Psoas muscle (tissue), 8 donors: ENCODE data around the gene CTSZ. TPM values are rescaled to one million over a fixed set of nuclear protein-coding genes. Genes with fewer than 3 reads are reported as not detected.

ENCODE experiments used
- ATAC-seq, 4 donors: fragments of 200-7000 bp; cut with Tn5 transposase; one replicate each; pipeline ENCODE4 v1.9.1; 2020; ENCODE audit warnings: moderate library complexity in 3 of 4, mild to moderate bottlenecking in 2 of 4
- DNase-seq, 2 donors: peaks; one replicate each; pipeline ENCODE4 v3.0.0-alpha.2; 2020
- H3K27ac ChIP-seq: fragments of 200-600 bp; one replicate; pipeline ENCODE4 v1.8.0; 2022
- H3K27me3 ChIP-seq, 3 donors: fragments of 200-600 bp in 1 of 3; one replicate each; pipeline versions ENCODE4 v1.6.1 to v1.8.0; 2013 to 2022; ENCODE audit warnings: low read length in 2 of 3, mild to moderate bottlenecking in 2 of 3, moderate library complexity in 1 of 3; ENCODE audit not compliant: insufficient read depth in 3 of 3
- H3K36me3 ChIP-seq, 2 donors: fragments of 200-600 bp in 1 of 2; one replicate each; pipeline versions ENCODE4 v1.6.1 to v1.8.0; 2013 to 2022; ENCODE audit warnings: low read depth in 1 of 2, mild to moderate bottlenecking in 1 of 2, moderate library complexity in 1 of 2; ENCODE audit not compliant: insufficient read depth in 1 of 2
- H3K4me1 ChIP-seq: fragments of 200-600 bp; one replicate; pipeline ENCODE4 v1.8.0; 2022
- H3K4me3 ChIP-seq: fragments of 200-600 bp; one replicate; pipeline ENCODE4 v1.8.0; 2022; ENCODE audit warnings: mild to moderate bottlenecking
- H3K9me3 ChIP-seq: fragments of 200-600 bp; one replicate; pipeline ENCODE4 v1.8.0; 2022
- WGBS, 3 donors: extraction: QIAGEN DNeasy Blood & Tissue Kit; methylation state at CpG; one replicate each; pipeline versions ENCODE4 v1.1.6 to v1.1.7; 2013; 5-methylcytosine and 5-hydroxymethylcytosine counted together
- intact Hi-C, 2 donors: fragments of 100-400 bp; cut with DNase I; formaldehyde crosslinking; loops; one replicate each; pipeline versions ENCODE4 v1.11.0 to v1.14.2; 2022
- polyA plus RNA-seq, 3 donors: library from polyadenylated mRNA; stranded (reverse); fragments of 200-250 nt; gene quantifications; one replicate each; pipeline ENCODE4 v1.2.3, GENCODE V29; 2013
- total RNA-seq, 4 donors: library from RNA; stranded (reverse); fragmentation: NEBNext Ultra II Directional in 2 of 4; extraction: Animal tissue kit (Norgen Biotek cat#: 25700) in 2 of 4; gene quantifications; one replicate each; pipeline versions ENCODE4 v1.2.1 to v1.2.4, GENCODE V29; 2021 to 2023
- TF ChIP-seq, protein P1 (sequence below): fragments of 200-600 bp; IDR thresholded peaks from one replicate; pipeline ENCODE4 v1.8.0; 2022; ENCODE audit warnings: antibody characterized with exemption
- donor health status: healthy with polysubstance abuse.
- donor health status: DM: no; HTN: no; CAD: no; lungs with moderate emphysema.
- donor health status: Bipolar disorder and iron deficiency.
- donor health status: healthy.
- donor health status: DM: yes; HTN: yes; CAD: no.
- donor health status: DM: no; HTN: no; CAD: no.
- donor health status: DM: no; HTN: no; CAD: no.
- donor health status: DM: yes; HTN: yes; CAD: no.

CTSZ gene
- total and polyA plus RNA-seq, 7 donors: 38.2 to 50.5 (median 42.4) TPM

DNA sequence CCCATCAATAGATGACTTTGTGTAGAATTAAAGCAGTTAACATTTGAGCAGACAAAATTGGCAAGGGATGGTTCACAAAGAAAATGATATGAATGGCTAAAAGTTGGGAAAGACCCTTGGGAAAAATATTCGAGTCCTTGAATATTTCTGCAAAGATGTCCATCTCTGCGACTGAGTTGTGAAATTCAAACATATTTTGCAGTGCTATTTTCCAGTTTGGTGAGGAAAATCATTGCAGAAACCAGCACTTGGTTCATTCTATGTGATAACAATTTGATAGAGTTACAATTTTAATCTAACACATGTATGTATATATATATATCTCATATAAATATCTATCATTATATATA, 41.6 kb upstream of the CTSZ start:
- DNase-seq (no peak), ATAC-seq (no peak)
- intact Hi-C loops: no loop called here
- Histone ChIP-seq H3K27ac (no peak overlapping the region), H3K27me3 (no peaks in the 10 kb centered on the region), H3K4me1 (no peaks in the 10 kb centered on the region), H3K4me3 (no peak overlapping the region), H3K9me3 (no peaks in the 10 kb centered on the region), H3K36me3 (no peaks in the 10 kb centered on the region)
- WGBS, 3 donors: 59 to 82% (median 59%) methylated on average over 2 of the region's 2 CpGs
- TF ChIP-seq, protein P1, sequence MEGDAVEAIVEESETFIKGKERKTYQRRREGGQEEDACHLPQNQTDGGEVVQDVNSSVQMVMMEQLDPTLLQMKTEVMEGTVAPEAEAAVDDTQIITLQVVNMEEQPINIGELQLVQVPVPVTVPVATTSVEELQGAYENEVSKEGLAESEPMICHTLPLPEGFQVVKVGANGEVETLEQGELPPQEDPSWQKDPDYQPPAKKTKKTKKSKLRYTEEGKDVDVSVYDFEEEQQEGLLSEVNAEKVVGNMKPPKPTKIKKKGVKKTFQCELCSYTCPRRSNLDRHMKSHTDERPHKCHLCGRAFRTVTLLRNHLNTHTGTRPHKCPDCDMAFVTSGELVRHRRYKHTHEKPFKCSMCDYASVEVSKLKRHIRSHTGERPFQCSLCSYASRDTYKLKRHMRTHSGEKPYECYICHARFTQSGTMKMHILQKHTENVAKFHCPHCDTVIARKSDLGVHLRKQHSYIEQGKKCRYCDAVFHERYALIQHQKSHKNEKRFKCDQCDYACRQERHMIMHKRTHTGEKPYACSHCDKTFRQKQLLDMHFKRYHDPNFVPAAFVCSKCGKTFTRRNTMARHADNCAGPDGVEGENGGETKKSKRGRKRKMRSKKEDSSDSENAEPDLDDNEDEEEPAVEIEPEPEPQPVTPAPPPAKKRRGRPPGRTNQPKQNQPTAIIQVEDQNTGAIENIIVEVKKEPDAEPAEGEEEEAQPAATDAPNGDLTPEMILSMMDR: no peak

DNA sequence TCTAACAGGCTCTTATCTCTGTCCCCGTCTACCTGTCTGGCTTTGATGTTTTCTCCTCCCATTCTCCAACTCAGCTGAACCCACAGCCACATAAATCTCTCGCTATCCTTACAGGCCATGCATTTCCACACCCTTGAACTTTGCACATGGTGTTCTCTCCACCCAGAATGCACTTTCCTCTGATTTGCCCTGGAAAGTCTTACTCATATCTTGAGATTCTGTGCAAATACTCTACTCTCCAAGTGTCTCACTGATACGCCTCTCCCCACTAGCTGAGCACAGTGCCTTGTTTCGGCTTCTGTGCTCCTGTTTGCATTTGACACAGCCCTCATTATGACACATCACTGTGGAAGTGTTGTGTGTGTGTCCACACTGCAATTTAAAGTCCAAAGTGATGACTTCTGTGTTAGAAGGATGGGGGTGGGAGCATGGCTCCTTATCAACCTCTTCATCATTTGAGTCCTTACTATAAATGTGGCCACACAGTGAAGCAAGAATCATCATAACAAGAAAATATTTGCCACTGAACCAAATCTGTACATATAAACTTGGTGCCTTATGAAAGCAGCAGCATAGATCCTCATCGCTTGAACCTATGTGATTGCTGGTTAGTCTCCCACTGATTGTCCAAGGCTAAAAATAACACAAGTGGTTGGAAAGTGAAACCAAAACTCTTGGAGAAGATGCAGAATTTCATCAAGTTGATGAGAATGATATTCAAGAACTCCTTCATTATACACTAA, 41.1 kb upstream of the CTSZ start:
- DNase-seq: no peak
- TF ChIP-seq, protein P1: no peak
- no peak for ATAC-seq
- WGBS, 3 donors: 90 to 93% (median 92%) methylated on average over 5 of the region's 5 CpGs
- no peaks in the 10 kb centered on the region for H3K27me3 ChIP-seq
- no peaks in the 10 kb centered on the region for H3K4me1 ChIP-seq
- no peaks in the 10 kb centered on the region for H3K9me3 ChIP-seq
- no peak overlapping the region for H3K4me3 ChIP-seq
- no peak overlapping the region for H3K27ac ChIP-seq
- no peaks in the 10 kb centered on the region for H3K36me3 ChIP-seq
- intact Hi-C loops: no loop called here

DNA sequence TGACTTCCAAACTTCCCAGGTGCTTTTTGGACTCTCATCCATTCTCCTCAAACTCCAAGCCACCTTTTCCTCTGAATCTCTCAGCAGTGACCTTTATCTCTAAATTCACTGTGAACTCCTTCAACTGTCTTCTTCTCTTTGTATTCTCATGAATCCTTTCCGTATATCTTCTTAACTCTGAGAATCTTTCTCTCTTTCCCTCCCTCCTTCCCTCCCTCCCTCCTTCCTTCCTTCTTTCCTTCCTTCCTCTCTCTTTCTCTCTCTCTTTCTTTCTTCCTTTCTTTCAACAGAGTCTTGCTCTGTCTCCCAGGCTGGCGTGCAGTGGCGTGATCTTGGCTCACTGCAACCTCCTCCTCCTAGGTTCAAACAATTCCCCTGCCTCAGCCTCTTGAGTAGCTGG, 39.8 kb upstream of the CTSZ start:
- Histone ChIP-seq H3K36me3 (no peaks in the 10 kb centered on the region), H3K9me3 (no peaks in the 10 kb centered on the region), H3K4me3 (no peak overlapping the region), H3K27me3 (no peaks in the 10 kb centered on the region), H3K27ac (no peak overlapping the region), H3K4me1 (no peaks in the 10 kb centered on the region)
- TF ChIP-seq, protein P1: no peak
- DNase-seq (no peak), ATAC-seq (no peak)
- intact Hi-C loops: no loop called here
- WGBS, 3 donors: 90 to 95% (median 91%) methylated on average over 3 of the region's 3 CpGs

DNA sequence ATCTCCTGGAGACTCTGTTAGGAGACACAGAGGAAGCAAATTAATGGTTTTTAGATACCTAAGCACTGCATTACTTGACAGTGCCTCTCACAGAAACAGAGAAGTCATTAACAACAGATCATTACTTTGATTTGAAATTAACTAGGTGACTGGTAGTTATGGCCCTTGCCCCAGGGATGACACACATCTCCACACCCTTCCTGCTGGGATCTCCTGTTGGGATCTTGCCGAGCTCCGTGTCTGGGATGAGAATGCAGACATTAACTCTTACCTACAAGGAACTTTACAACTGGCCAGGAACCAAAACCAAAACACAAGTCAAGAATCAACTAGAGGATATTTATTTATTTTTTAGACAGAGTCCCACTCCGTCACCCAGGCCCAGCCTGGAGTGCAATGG, 37.7 kb upstream of the CTSZ start:
- Histone ChIP-seq H3K9me3 (no peaks in the 10 kb centered on the region), H3K4me3 (no peak overlapping the region), H3K27me3 (no peaks in the 10 kb centered on the region), H3K4me1 (peaks cover 15% of the 10 kb centered on the region), H3K36me3 (peaks cover 0 to 4% of the 10 kb centered on the region in 2 donors), H3K27ac (no peak overlapping the region)
- ATAC-seq (no peak), DNase-seq (no peak)
- intact Hi-C loops: loop anchor here in 1 of 2 donors (5.0 kb wide), 1 partner anchor 152 kb away; no protein-coding TSS in a partner anchor
- WGBS, 3 donors: 71 to 87% (median 79%) methylated on average over 3 of the region's 3 CpGs
- TF ChIP-seq, protein P1: no peak

DNA sequence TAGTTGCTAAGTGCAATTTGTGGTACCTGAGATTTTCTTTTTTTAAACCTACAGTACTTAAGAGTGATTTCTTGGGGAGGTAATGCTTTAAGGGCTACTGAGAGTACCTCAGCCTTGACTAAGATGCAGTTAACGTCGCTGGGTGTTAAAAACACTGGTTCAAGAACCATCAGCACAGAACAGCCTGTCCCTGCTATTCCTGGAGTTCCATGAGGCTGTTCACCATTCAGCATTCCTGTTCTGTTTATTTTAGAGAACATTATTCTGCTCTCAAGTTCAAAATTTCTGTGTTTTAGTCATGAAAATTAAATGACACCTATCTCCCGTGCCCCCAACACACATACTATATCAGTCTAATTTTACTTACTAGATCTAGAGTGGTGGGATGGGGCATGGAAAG, 37.2 kb upstream of the CTSZ start:
- 60 to 85% (median 77%) methylated on average over 3 of the region's 3 CpGs for WGBS, 3 donors
- no peak overlapping the region for H3K27ac ChIP-seq
- no peak overlapping the region for H3K4me3 ChIP-seq
- ATAC-seq (no peak), DNase-seq (no peak)
- TF ChIP-seq, protein P1: no peak
- peaks cover 0 to 4% of the 10 kb centered on the region in 2 donors for H3K36me3 ChIP-seq
- no peaks in the 10 kb centered on the region for H3K27me3 ChIP-seq
- no peaks in the 10 kb centered on the region for H3K9me3 ChIP-seq
- intact Hi-C loops: loop anchor here in 1 of 2 donors (5.0 kb wide), 1 partner anchor 152 kb away; no protein-coding TSS in a partner anchor
- peaks cover 20% of the 10 kb centered on the region for H3K4me1 ChIP-seq
